GM19455 (cell line): ENCODE data around the gene MICOS13.

Experiments used
- ATAC-seq: cut with Tn5 transposase; IDR thresholded peaks from one replicate; pipeline ENCODE4 v1.9.1; 2021; ENCODE audit not compliant: unreplicated experiment

The MICOS13 gene

GRCh38 chr19:5687360-5688198, 7.3 kb upstream of the MICOS13 start:
- no peak for ATAC-seq

- ATAC-seq: peak; percentile 44
Measured at GRCh38 chr19:5686647-5687359, 6.5 kb upstream of the MICOS13 start.

GRCh38 chr19:5686326-5686646, 6.0 kb upstream of the MICOS13 start:
- no peak for ATAC-seq

GRCh38 chr19:5684694-5685430, 4.5 kb upstream of the MICOS13 start:
- no peak for ATAC-seq

GRCh38 chr19:5683177-5683886, 3.0 kb upstream of the MICOS13 start:
- no peak for ATAC-seq

- no peak for ATAC-seq
Measured at GRCh38 chr19:5682107-5682482, 1.8 kb upstream of the MICOS13 start.

GRCh38 chr19:5681391-5682106, 1.2 kb upstream of the MICOS13 start:
- no peak for ATAC-seq

GRCh38 chr19:5680084-5680436, 256 bp downstream of the MICOS13 start:
- no peak for ATAC-seq

- no peak for ATAC-seq
Measured at GRCh38 chr19:5679289-5680083, 830 bp downstream of the MICOS13 start.

- ATAC-seq: no peak
Measured at GRCh38 chr19:5678071-5678718, 2.1 kb downstream of the MICOS13 start.

GRCh38 chr19:5677580-5677979, 2.7 kb downstream of the MICOS13 start:
- no peak for ATAC-seq

- ATAC-seq: no peak
Measured at GRCh38 chr19:5677136-5677535, 3.2 kb downstream of the MICOS13 start.

GRCh38 chr19:5676772-5677105, 3.6 kb downstream of the MICOS13 start:
- ATAC-seq: no peak

GRCh38 chr19:5676105-5676771, 4.1 kb downstream of the MICOS13 start:
- ATAC-seq: no peak

GRCh38 chr19:5674714-5675113, 5.6 kb downstream of the MICOS13 start:
- no peak for ATAC-seq

GRCh38 chr19:5673752-5674151, 6.6 kb downstream of the MICOS13 start:
- ATAC-seq: no peak

- no peak for ATAC-seq
Measured at GRCh38 chr19:5672708-5673459, 7.4 kb downstream of the MICOS13 start.

GRCh38 chr19:5671600-5671999, 8.7 kb downstream of the MICOS13 start:
- ATAC-seq: no peak
